Progenitor cell of endocrine pancreas (in vitro differentiated cells): ENCODE results near the gene ALDH3A2. TPM values are rescaled to one million over a fixed set of nuclear protein-coding genes. Genes with fewer than 3 reads are reported as not detected.

ENCODE experiments used
- DNase-seq: peaks from one replicate; pipeline ENCODE4 v3.0.0; 2021; ENCODE audit warnings: low spot score; ENCODE audit not compliant: unreplicated experiment
- H3K27ac Mint-ChIP-seq: 2 replicates; pipeline ENCODE4 v1.8.0; 2021; ENCODE audit warnings: mild to moderate bottlenecking, moderate library complexity, mixed read lengths
- H3K27me3 Mint-ChIP-seq: 2 replicates; pipeline ENCODE4 v1.8.0; 2021; ENCODE audit warnings: mixed read lengths
- H3K36me3 Mint-ChIP-seq: 2 replicates; pipeline ENCODE4 v1.8.0; 2022; ENCODE audit warnings: mixed read lengths; ENCODE audit not compliant: insufficient read depth
- H3K4me1 Mint-ChIP-seq: 2 replicates; pipeline ENCODE4 v1.8.0; 2021; ENCODE audit warnings: low read depth, mixed read lengths
- H3K4me3 Mint-ChIP-seq: 2 replicates; pipeline ENCODE4 v1.8.0; 2021; ENCODE audit warnings: low read depth, mild to moderate bottlenecking, moderate library complexity, mixed read lengths
- H3K9me3 Mint-ChIP-seq: 2 replicates; pipeline ENCODE4 v1.8.0; 2021; ENCODE audit warnings: low read depth, mixed read lengths
- total RNA-seq: library from RNA; stranded (reverse); gene quantifications from 2 replicates; pipeline ENCODE4 v1.2.1, GENCODE V29; 2021
- TF ChIP-seq, protein P1 (sequence below): fragments of 200-600 bp; sonication (generic); IDR thresholded peaks from one replicate; pipeline ENCODE4 v1.5.0; 2021; ENCODE audit warnings: antibody characterized with exemption, mild to moderate bottlenecking; ENCODE audit not compliant: unreplicated experiment

The ALDH3A2 gene
- total RNA-seq, 1 donor from 2014 or later, result 127 TPM

DNA sequence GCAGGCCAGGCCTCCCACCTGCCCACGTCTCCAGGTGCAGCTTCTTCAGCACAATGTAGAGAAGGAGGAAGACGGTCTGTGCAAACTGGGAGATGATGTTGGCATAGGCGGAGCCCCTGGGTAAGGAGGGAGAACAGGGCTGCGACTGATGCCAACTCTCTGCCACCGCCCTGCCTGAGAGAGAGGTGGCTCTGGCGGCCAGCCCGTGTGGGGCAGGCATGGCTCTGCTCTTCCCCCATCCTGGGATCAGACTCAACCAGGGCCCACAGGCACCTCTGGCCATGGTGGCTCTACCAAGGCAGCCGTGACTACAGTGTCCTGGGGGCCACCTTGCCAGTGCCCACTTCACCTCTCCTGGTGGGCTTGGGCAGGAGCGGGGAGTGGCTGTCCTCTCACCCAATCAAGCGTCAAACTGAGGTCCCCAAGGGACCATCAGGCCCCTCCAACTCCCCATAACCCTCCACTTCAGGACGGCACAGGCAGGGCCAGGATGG is 59.2 kb downstream of the ALDH3A2 start:
- no peak for DNase-seq
- Mint-ChIP-seq H3K27ac (no peak overlapping the region), H3K4me3 (no peak overlapping the region), H3K9me3 (no peaks in the 10 kb centered on the region), H3K4me1 (peaks cover 13% of the 10 kb centered on the region), H3K36me3 (no peaks in the 10 kb centered on the region), H3K27me3 (no peaks in the 10 kb centered on the region)
- TF ChIP-seq, protein P1, sequence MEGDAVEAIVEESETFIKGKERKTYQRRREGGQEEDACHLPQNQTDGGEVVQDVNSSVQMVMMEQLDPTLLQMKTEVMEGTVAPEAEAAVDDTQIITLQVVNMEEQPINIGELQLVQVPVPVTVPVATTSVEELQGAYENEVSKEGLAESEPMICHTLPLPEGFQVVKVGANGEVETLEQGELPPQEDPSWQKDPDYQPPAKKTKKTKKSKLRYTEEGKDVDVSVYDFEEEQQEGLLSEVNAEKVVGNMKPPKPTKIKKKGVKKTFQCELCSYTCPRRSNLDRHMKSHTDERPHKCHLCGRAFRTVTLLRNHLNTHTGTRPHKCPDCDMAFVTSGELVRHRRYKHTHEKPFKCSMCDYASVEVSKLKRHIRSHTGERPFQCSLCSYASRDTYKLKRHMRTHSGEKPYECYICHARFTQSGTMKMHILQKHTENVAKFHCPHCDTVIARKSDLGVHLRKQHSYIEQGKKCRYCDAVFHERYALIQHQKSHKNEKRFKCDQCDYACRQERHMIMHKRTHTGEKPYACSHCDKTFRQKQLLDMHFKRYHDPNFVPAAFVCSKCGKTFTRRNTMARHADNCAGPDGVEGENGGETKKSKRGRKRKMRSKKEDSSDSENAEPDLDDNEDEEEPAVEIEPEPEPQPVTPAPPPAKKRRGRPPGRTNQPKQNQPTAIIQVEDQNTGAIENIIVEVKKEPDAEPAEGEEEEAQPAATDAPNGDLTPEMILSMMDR, result no peak

DNA sequence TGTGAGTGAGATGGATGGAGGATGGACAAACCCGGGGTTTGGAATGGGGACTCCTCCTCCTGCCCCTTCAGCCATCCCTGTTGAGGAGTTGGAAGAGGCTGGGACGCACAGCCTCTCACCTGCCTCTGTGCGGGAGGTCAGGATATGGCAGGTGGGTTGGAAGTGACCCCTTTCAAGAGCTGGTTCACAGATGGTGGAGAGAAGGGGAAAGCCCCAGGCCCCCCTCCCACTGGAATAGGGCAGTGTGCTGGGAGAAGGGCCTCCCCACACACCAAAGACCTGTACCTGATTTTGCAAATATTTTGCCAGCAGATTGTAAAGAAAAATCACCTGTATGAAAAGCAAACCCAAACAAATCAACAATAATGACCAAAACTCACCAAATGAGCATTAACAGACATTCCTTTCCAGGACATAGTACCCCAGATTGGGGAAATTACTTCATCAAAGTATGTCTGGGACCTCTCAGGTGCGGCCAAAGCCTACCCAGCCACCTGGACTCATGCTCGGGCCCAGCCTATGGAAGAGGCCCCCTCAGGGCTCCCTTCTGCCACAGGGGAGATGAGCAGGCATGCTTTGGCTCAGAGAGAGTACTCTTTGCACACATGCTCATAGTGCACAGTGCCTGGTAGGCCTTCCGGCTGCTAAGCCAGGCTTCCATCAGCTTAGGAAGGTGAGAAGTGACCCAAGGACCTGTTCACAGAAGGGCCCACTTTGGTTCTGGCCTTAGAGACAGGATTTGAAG is 60.1 kb downstream of the ALDH3A2 start:
- no peaks in the 10 kb centered on the region for H3K27me3 Mint-ChIP-seq
- no peaks in the 10 kb centered on the region for H3K36me3 Mint-ChIP-seq
- peaks cover 11% of the 10 kb centered on the region for H3K4me1 Mint-ChIP-seq
- no peaks in the 10 kb centered on the region for H3K9me3 Mint-ChIP-seq
- H3K27ac Mint-ChIP-seq, result no peak overlapping the region
- no peak overlapping the region for H3K4me3 Mint-ChIP-seq
- no peak for DNase-seq
- TF ChIP-seq, protein P1, result no peak

DNA sequence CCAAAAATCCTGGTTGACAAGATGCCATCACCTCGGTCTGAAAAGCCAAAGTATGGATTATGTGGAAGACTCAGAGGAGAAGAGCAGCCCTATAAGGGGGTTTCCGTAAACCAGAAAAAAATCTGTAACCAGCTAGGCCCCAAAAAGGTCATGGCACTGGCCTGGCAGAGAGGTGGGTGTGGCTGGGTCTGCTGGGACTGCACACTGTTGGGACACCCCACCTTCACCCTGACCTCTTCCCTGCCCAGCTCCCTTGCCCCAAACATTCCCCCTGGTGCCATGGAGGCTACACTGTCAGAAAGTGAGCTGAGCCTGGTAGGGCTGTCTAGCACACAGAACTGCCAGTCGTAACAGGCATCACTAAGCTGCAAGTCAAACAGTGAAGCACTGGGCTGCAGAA is 61.3 kb downstream of the ALDH3A2 start:
- Mint-ChIP-seq H3K4me1 (no peaks in the 10 kb centered on the region), H3K9me3 (no peaks in the 10 kb centered on the region), H3K27me3 (no peaks in the 10 kb centered on the region), H3K27ac (no peak overlapping the region), H3K36me3 (no peaks in the 10 kb centered on the region), H3K4me3 (no peak overlapping the region)
- DNase-seq, result no peak
- TF ChIP-seq, protein P1, result no peak

GRCh38 chr17:19712436-19713004 is 64.0 kb downstream of the ALDH3A2 start:
- Mint-ChIP-seq H3K4me3 (no peak overlapping the region), H3K27me3 (no peaks in the 10 kb centered on the region), H3K27ac (no peak overlapping the region), H3K9me3 (no peaks in the 10 kb centered on the region), H3K36me3 (no peaks in the 10 kb centered on the region), H3K4me1 (no peaks in the 10 kb centered on the region)
- TF ChIP-seq, protein P1, result no peak
- no peak for DNase-seq

DNA sequence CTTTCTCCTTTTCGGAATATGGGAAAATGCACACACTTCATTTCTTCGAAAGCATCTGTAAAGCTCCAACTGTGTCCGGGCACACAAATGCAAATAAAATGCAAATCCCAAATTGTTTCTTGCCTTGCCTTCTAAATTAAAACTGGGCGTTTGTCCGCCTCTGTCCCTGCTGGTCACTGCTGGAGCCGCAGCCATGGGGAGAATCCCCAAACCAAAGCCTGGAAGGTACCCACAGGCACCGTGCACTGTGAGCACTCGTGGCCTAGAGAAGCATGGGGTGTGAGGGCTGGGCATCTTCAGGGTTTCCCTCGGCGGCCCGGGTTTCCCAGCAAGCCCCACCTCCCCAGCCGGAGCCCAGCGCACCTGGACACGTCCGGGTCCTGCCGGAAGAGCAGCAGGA is 64.9 kb downstream of the ALDH3A2 start:
- Mint-ChIP-seq H3K9me3 (no peaks in the 10 kb centered on the region), H3K27ac (no peak overlapping the region), H3K36me3 (no peaks in the 10 kb centered on the region), H3K27me3 (peaks cover 3% of the 10 kb centered on the region), H3K4me3 (no peak overlapping the region), H3K4me1 (no peaks in the 10 kb centered on the region)
- TF ChIP-seq, protein P1, result peak; percentile 34
- no peak for DNase-seq
